Fibroblast of lung (primary cell): ENCODE measurements around the gene HOXC11. TPM values are rescaled to one million over a fixed set of nuclear protein-coding genes. Genes with fewer than 3 reads are reported as not detected.

ENCODE experiments used
- DNase-seq, 2 donors: peaks; one replicate each; pipeline versions ENCODE4 v3.0.0 to v3.0.0-alpha.2; 2010; ENCODE audit warnings: low read depth in 2 of 2
- H2AFZ ChIP-seq: 2 replicates; pipeline ENCODE4 v1.5.1; 2012; ENCODE audit warnings: low read length, control low read depth, inconsistent platforms
- H3K27ac ChIP-seq: 2 replicates; pipeline ENCODE4 v1.5.1; 2011; ENCODE audit warnings: low read length, control low read depth; ENCODE audit not compliant: insufficient read depth
- H3K27me3 ChIP-seq: 2 replicates; pipeline ENCODE4 v1.5.1; 2011; ENCODE audit warnings: mild to moderate bottlenecking, low read length; ENCODE audit not compliant: control insufficient read depth, insufficient read depth
- H3K36me3 ChIP-seq: 2 replicates; pipeline ENCODE4 v1.5.1; 2011; ENCODE audit warnings: low read length; ENCODE audit not compliant: control insufficient read depth, insufficient read depth
- H3K4me1 ChIP-seq: 2 replicates; pipeline ENCODE4 v1.5.1; 2011; ENCODE audit warnings: low read length; ENCODE audit not compliant: control insufficient read depth, insufficient read depth; ENCODE audit errors: extremely low read depth
- H3K4me2 ChIP-seq: 2 replicates; pipeline ENCODE4 v1.5.1; 2011; ENCODE audit warnings: low read length, control low read depth; ENCODE audit not compliant: insufficient read depth; ENCODE audit errors: extremely low read depth
- H3K4me3 ChIP-seq, 4 experiments: fragments of 200-600 bp in 1 of 4; sonication (generic) in 1 of 4; replicated peaks in 1 of 4; 2 replicates each; pipeline ENCODE4 v1.5.1; 2011 to 2016; ENCODE audit warnings: low read length in 4 of 4, low read depth in 3 of 4, mild to moderate bottlenecking in 3 of 4, control low read depth in 2 of 4, inconsistent platforms in 1 of 4, mixed read lengths in 1 of 4; ENCODE audit not compliant: insufficient read depth in 1 of 4; ENCODE audit errors: control extremely low read depth in 1 of 4
- H3K79me2 ChIP-seq: 2 replicates; pipeline ENCODE4 v1.5.1; 2012; ENCODE audit warnings: mild to moderate bottlenecking, low read length, inconsistent platforms; ENCODE audit not compliant: control insufficient read depth, insufficient read depth
- H3K9ac ChIP-seq: 2 replicates; pipeline ENCODE4 v1.5.1; 2011; ENCODE audit warnings: mild to moderate bottlenecking, low read length, control low read depth; ENCODE audit not compliant: insufficient read depth
- H3K9me3 ChIP-seq: 2 replicates; pipeline ENCODE4 v1.5.1; 2012; ENCODE audit warnings: low read depth, low read length; ENCODE audit not compliant: control insufficient read depth, insufficient read depth
- H4K20me1 ChIP-seq: 2 replicates; pipeline ENCODE4 v1.5.1; 2011; ENCODE audit warnings: low read length; ENCODE audit not compliant: control insufficient read depth, insufficient read depth; ENCODE audit errors: extremely low read depth
- CTCF ChIP-seq, 2 donors: IDR thresholded peaks in 1 of 2; conservative IDR thresholded peaks in 1 of 2; 1 replicate in 1 of 2; 2 replicates in 1 of 2; pipeline ENCODE4 v1.5.1; 2011 to 2012; ENCODE audit warnings: low read length in 2 of 2, control low read depth in 1 of 2, inconsistent platforms in 1 of 2, low read depth in 1 of 2, mild to moderate bottlenecking in 1 of 2
- EZH2 ChIP-seq: IDR thresholded peaks from 2 replicates; pipeline ENCODE4 v1.5.1; 2012; ENCODE audit warnings: low read length, control low read depth, mild to moderate bottlenecking; ENCODE audit errors: missing control alignments
- polyA plus RNA-seq, 2 donors: library from polyadenylated mRNA; depleted of rRNA in 1 of 2; stranded (reverse) in 1 of 2; unstranded in 1 of 2; fragments of >200 nt; gene quantifications; 2 replicates each; pipeline ENCODE4 v1.2.1, GENCODE V29; 2011 to 2012; ENCODE audit warnings: missing spikeins in 1 of 2
- total RNA-seq: library from RNA; depleted of rRNA; stranded (reverse); fragments of >200 nt; gene quantifications from 2 replicates; pipeline ENCODE4 v1.2.1, GENCODE V29; 2014

HOXC11 gene
- total and polyA plus RNA-seq, 2 donors (not counting 1 experiment from before 2014, with no cell fraction given) = not detected

DNA sequence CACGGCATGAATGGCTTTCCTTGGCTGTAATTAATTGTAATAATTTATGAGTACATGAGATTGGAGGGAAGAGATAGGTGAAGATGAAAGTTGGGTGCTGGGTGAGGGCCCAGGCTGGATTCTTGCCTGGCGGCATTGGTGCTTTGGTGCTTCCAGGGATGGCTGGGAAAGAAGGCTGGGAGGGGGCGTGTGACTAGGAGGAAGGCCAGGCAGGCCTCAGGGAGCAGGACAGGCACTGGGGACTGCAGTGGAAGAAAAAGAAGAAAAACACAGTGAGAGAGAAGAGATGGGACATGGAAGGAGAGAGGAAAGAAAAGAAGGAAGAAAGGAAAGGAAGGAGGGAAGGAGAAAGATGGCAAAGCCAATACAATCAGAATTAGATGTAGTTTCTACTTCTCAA, 30.7 kb downstream of the HOXC11 start:
- no peaks in the 10 kb centered on the region for H4K20me1 ChIP-seq

DNA sequence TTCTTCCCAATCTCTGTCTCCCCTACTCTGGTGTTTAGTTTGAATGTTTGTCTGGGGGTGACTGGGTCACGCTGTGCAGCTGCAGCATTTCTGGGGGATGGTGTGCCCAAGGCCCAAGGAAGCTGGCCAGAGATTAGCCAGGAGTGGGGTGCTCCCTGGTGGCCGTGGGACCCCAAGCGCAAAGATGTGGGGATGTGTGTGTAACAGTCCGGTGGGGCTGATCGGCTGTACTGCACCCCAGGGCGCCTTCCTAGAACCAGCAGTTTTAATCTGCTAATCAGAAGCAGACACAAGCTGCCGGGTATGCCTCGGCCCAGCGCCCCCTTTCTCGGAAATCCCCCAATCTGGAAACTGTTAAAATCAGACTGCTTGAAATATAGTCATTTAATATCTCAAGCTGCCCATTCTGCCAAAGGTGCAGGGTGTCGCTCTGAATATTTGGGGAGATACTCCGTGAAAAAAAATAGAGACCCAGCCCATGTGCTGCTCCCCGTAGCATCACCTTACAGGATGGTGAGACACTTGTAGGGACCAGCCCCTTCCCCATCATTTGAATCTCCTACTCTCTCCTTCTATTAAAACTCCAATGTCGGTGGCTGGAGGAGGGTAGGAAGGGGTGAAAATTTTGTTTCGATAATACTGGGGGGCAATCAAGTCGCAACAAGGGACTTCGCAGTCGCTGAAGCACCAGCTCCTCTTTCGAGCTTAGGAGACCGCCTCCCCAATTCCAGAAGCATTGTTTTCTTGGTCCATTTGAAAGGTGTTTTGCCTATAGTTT, 31.3 kb downstream of the HOXC11 start:
- no peak for DNase-seq
- Histone ChIP-seq H3K79me2 (no peaks in the 10 kb centered on the region), H3K4me2 (no peak overlapping the region), H3K4me1 (no peaks in the 10 kb centered on the region), H3K36me3 (no peaks in the 10 kb centered on the region), H3K4me3 (no peak overlapping the region), H3K9ac (no peak overlapping the region), H3K27me3 (peaks cover 77% of the 10 kb centered on the region), H3K27ac (no peak overlapping the region), H4K20me1 (no peaks in the 10 kb centered on the region), H3K9me3 (no peaks in the 10 kb centered on the region), H2AFZ (no peak overlapping the region)
- no peak for TF ChIP-seq CTCF (conservative IDR thresholded peaks at IDR 0.05 in 1 of 2, IDR thresholded peaks at IDR 0.05 in 1 of 2; ENCODE audit: low read depth in 1 of 2, low read length in 2 of 2)
- TF ChIP-seq EZH2 = no peak

More for the DNA sequence above, 30.7 kb downstream of the HOXC11 start:
- H3K27me3 ChIP-seq = peaks cover 80% of the 10 kb centered on the region
- no peak overlapping the region for H2AFZ ChIP-seq
- no peak overlapping the region for H3K27ac ChIP-seq
- H3K4me1 ChIP-seq = no peaks in the 10 kb centered on the region
- H3K4me3 ChIP-seq = no peak overlapping the region
- H3K36me3 ChIP-seq = no peaks in the 10 kb centered on the region
- no peak overlapping the region for H3K9ac ChIP-seq
- H3K9me3 ChIP-seq = no peaks in the 10 kb centered on the region
- H3K4me2 ChIP-seq = no peak overlapping the region
- H3K79me2 ChIP-seq = no peaks in the 10 kb centered on the region
- TF ChIP-seq CTCF (conservative IDR thresholded peaks at IDR 0.05 in 1 of 2, IDR thresholded peaks at IDR 0.05 in 1 of 2; ENCODE audit: low read depth in 1 of 2, low read length in 2 of 2) = no peak
- no peak for TF ChIP-seq EZH2
- no peak for DNase-seq

DNA sequence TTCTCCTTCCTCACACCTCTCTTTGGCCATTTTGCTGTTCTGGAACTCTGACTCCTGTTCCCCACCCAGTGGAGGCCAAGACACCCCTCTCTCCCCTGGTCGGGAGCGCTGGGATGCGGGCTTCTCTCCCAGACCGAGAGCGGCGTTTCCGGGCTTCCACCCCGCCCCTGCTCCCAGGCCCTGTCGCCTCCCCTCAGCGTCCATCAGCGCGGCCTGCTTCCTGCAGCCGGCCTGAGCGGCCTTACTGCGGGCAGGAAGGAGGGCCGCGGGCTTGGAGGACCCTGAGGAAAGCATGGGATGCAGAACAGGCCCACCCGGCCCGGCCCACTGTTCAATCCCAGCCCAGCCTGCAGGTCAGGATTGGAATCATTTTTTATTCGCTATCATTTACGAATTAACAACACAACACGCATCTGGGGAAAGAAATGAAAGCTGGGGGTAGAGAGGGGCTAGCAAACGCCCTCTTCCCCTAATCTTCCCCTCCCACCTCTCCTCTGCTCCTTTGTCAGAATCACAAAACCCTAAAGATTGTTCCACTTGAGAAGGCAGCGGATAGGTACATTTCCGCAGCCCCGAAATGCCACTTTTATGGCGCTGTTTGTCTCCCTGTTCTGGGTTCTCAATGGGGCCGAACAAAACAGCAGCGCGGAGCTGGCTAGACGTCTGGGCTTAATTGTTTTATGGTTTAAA, 32.1 kb downstream of the HOXC11 start:
- no peak for TF ChIP-seq EZH2
- TF ChIP-seq CTCF (conservative IDR thresholded peaks at IDR 0.05 in 1 of 2, IDR thresholded peaks at IDR 0.05 in 1 of 2; ENCODE audit: low read depth in 1 of 2, low read length in 2 of 2) = no peak
- H3K36me3 ChIP-seq = no peaks in the 10 kb centered on the region
- no peaks in the 10 kb centered on the region for H3K4me1 ChIP-seq
- H3K4me2 ChIP-seq = no peak overlapping the region
- H3K79me2 ChIP-seq = no peaks in the 10 kb centered on the region
- no peak for DNase-seq
- no peak overlapping the region for H3K9ac ChIP-seq
- peaks cover 78% of the 10 kb centered on the region for H3K27me3 ChIP-seq
- H4K20me1 ChIP-seq = no peaks in the 10 kb centered on the region
- H3K27ac ChIP-seq = no peak overlapping the region
- no peak overlapping the region for H3K4me3 ChIP-seq
- no peak overlapping the region for H2AFZ ChIP-seq
- H3K9me3 ChIP-seq = no peaks in the 10 kb centered on the region
